H9 (cell line): ENCODE results near the gene RGL4. TPM values are rescaled to one million over a fixed set of nuclear protein-coding genes. Genes with fewer than 3 reads are reported as not detected.

Source experiments
- DNase-seq: peaks from one replicate; pipeline ENCODE4 v3.0.0-alpha.2; 2017
- H2AFZ ChIP-seq: one replicate; pipeline ENCODE4 v1.6.1; 2013; ENCODE audit warnings: mild to moderate bottlenecking, low read length, control low read depth, moderate library complexity
- H2AK5ac ChIP-seq: 2 replicates; pipeline ENCODE4 v1.6.1; 2013; ENCODE audit warnings: low read length, control low read depth, mixed read lengths; ENCODE audit not compliant: insufficient read length
- H2BK120ac ChIP-seq: one replicate; pipeline ENCODE4 v1.6.1; 2013; ENCODE audit warnings: low read depth, mild to moderate bottlenecking, low read length, control low read depth, inconsistent platforms; ENCODE audit not compliant: poor library complexity, severe bottlenecking
- H2BK12ac ChIP-seq: 2 replicates; pipeline ENCODE4 v1.6.1; 2013; ENCODE audit warnings: low read length, control low read depth, mixed read lengths, low read depth; ENCODE audit not compliant: insufficient read length
- H2BK15ac ChIP-seq: 2 replicates; pipeline ENCODE4 v1.6.1; 2013; ENCODE audit warnings: low read depth, low read length, control low read depth
- H2BK20ac ChIP-seq: one replicate; pipeline ENCODE4 v1.6.1; 2013; ENCODE audit warnings: low read depth, mild to moderate bottlenecking, low read length, control low read depth, inconsistent platforms; ENCODE audit not compliant: poor library complexity, severe bottlenecking
- H2BK5ac ChIP-seq: 2 replicates; pipeline ENCODE4 v1.6.1; 2013; ENCODE audit warnings: low read length, control low read depth, mixed read lengths; ENCODE audit not compliant: insufficient read length
- H3K14ac ChIP-seq: 2 replicates; pipeline ENCODE4 v1.6.1; 2013; ENCODE audit warnings: low read length, control low read depth; ENCODE audit not compliant: insufficient read depth
- H3K18ac ChIP-seq: 2 replicates; pipeline ENCODE4 v1.6.1; 2013; ENCODE audit warnings: low read depth, mild to moderate bottlenecking, mixed read lengths, low read length, control low read depth; ENCODE audit not compliant: insufficient read length
- H3K23ac ChIP-seq: 2 replicates; pipeline ENCODE4 v1.6.1; 2013; ENCODE audit warnings: low read length, control low read depth, mixed read lengths, low read depth; ENCODE audit not compliant: insufficient read length
- H3K23me2 ChIP-seq: 2 replicates; pipeline ENCODE4 v1.6.1; 2013; ENCODE audit warnings: low read depth, mild to moderate bottlenecking, mixed read lengths, low read length, control low read depth; ENCODE audit not compliant: insufficient read length, poor library complexity, severe bottlenecking
- H3K27ac ChIP-seq: 2 replicates; pipeline ENCODE4 v1.5.1; 2013; ENCODE audit warnings: low read length, control low read depth, mixed read lengths, low read depth; ENCODE audit not compliant: insufficient read length
- H3K27me3 ChIP-seq: 2 replicates; pipeline ENCODE4 v1.6.1; 2013; ENCODE audit warnings: low read length, control low read depth, inconsistent platforms; ENCODE audit not compliant: insufficient read depth
- H3K4ac ChIP-seq: 2 replicates; pipeline ENCODE4 v1.6.1; 2013; ENCODE audit warnings: low read depth, mild to moderate bottlenecking, control low read depth, inconsistent platforms, low read length, moderate library complexity
- H3K4me1 ChIP-seq: 2 replicates; pipeline ENCODE4 v1.6.1; 2013; ENCODE audit warnings: low read length, control low read depth, inconsistent platforms; ENCODE audit not compliant: insufficient read depth
- H3K4me2 ChIP-seq: 2 replicates; pipeline ENCODE4 v1.6.1; 2013; ENCODE audit warnings: low read length, control low read depth, mixed read lengths; ENCODE audit not compliant: insufficient read length, insufficient read depth
- H3K56ac ChIP-seq: 2 replicates; pipeline ENCODE4 v1.6.1; 2013; ENCODE audit warnings: low read depth, mild to moderate bottlenecking, mixed read lengths, low read length, control low read depth; ENCODE audit not compliant: insufficient read length
- H3K79me1 ChIP-seq: 2 replicates; pipeline ENCODE4 v1.6.1; 2013; ENCODE audit warnings: low read depth, mild to moderate bottlenecking, moderate library complexity, low read length, control low read depth, inconsistent platforms; ENCODE audit not compliant: insufficient read depth, poor library complexity, severe bottlenecking
- H3K79me2 ChIP-seq: 2 replicates; pipeline ENCODE4 v1.6.1; 2013; ENCODE audit warnings: low read length, control low read depth, inconsistent platforms; ENCODE audit not compliant: insufficient read depth
- H3K9ac ChIP-seq: 2 replicates; pipeline ENCODE4 v1.6.1; 2013; ENCODE audit warnings: low read length, control low read depth, mixed read lengths; ENCODE audit not compliant: insufficient read length; ENCODE audit errors: extremely low read depth
- H3K9me3 ChIP-seq: one replicate; pipeline ENCODE4 v1.6.1; 2013; ENCODE audit warnings: low read depth, low read length, inconsistent platforms; ENCODE audit not compliant: control insufficient read depth
- H3T11ph ChIP-seq: one replicate; pipeline ENCODE4 v1.6.1; 2013; ENCODE audit warnings: mild to moderate bottlenecking, low read length, control low read depth, inconsistent platforms
- H4K20me1 ChIP-seq: one replicate; pipeline ENCODE4 v1.6.1; 2013; ENCODE audit not compliant: control insufficient read depth, insufficient read length, insufficient read depth
- H4K5ac ChIP-seq: 2 replicates; pipeline ENCODE4 v1.6.1; 2013; ENCODE audit warnings: low read depth, mild to moderate bottlenecking, mixed read lengths, low read length, control low read depth; ENCODE audit not compliant: insufficient read length
- H4K8ac ChIP-seq: replicated peaks from 2 replicates; pipeline ENCODE4 v1.6.1; 2013; ENCODE audit warnings: low read length, control low read depth, mixed read lengths, low read depth; ENCODE audit not compliant: insufficient read length
- H4K91ac ChIP-seq: 2 replicates; pipeline ENCODE4 v1.6.1; 2013; ENCODE audit warnings: low read depth, mild to moderate bottlenecking, moderate library complexity, mixed read lengths, low read length, control low read depth; ENCODE audit not compliant: insufficient read length
- H3K27ac Mint-ChIP-seq, 3 experiments: 2 replicates in 2 of 3; 3 replicates in 1 of 3; pipeline ENCODE4 v1.8.0; 2020 to 2021; ENCODE audit warnings: mixed read lengths in 3 of 3, mild to moderate bottlenecking in 1 of 3, moderate library complexity in 1 of 3
- H3K27me3 Mint-ChIP-seq: 2 replicates; pipeline ENCODE4 v1.8.0; 2021; ENCODE audit warnings: low read depth, mild to moderate bottlenecking, moderate library complexity, mixed read lengths
- H3K36me3 Mint-ChIP-seq, 3 experiments: 2 replicates in 2 of 3; 3 replicates in 1 of 3; pipeline ENCODE4 v1.8.0; 2020 to 2021; ENCODE audit warnings: low read depth in 3 of 3, mixed read lengths in 3 of 3; ENCODE audit not compliant: insufficient read depth in 1 of 3
- H3K4me1 Mint-ChIP-seq, 2 experiments: 2 replicates each; pipeline ENCODE4 v1.8.0; 2020; ENCODE audit warnings: mixed read lengths in 2 of 2
- H3K4me3 Mint-ChIP-seq, 2 experiments: 2 replicates in 1 of 2; 3 replicates in 1 of 2; pipeline ENCODE4 v1.8.0; 2020 to 2021; ENCODE audit warnings: mild to moderate bottlenecking in 2 of 2, mixed read lengths in 2 of 2, moderate library complexity in 1 of 2
- H3K9me3 Mint-ChIP-seq, 2 experiments: 2 replicates in 1 of 2; 3 replicates in 1 of 2; pipeline ENCODE4 v1.8.0; 2020; ENCODE audit warnings: mild to moderate bottlenecking in 2 of 2, mixed read lengths in 2 of 2, moderate library complexity in 1 of 2
- WGBS: extraction: QIAGEN DNeasy Blood & Tissue Kit; methylation state at CpG from one replicate; pipeline ENCODE4 v1.1.7; 2013; ENCODE audit warnings: missing lambda C conversion rate, low lambda C conversion rate, mixed read lengths; ENCODE audit not compliant: insufficient read length; ENCODE audit errors: extremely low coverage; 5-methylcytosine and 5-hydroxymethylcytosine counted together
- total RNA-seq: library from RNA; stranded (reverse); gene quantifications from 2 replicates; pipeline ENCODE4 v1.2.1, GENCODE V29; 2021
- TF ChIP-seq, protein P1 (sequence below): fragments of 200-600 bp; sonication (generic); conservative IDR thresholded peaks from 3 replicates; pipeline ENCODE4 v1.8.0; 2021; ENCODE audit warnings: antibody characterized with exemption, mild to moderate bottlenecking

The RGL4 gene
- total RNA-seq, 1 experiment from 2014 or later: not detected

DNA sequence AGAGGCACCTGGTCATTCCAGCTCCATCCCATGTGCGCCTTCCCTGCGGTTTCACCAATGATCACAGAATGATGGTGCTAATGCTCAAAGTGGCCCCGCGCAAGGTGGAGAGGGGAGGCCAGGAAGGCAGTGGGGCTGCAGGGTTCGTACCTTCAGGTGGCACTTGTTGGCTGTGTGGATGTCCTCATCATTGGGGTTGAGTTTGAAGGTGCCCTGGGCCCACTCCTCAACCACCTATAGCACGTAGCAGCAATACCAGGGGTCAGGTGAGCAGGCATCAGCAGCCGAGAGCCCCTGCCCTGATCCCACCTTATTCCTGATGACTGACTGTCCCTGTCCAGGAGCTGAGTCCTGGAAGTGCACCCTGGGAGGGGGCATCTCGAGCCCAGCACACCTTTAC lies 38.1 kb upstream of the RGL4 start:
- H3K4me1 ChIP-seq: no peaks in the 10 kb centered on the region
- no peak overlapping the region for H3K4ac ChIP-seq
- H3K9me3 ChIP-seq: no peaks in the 10 kb centered on the region
- H3K4me1 Mint-ChIP-seq: no peaks in the 10 kb centered on the region
- H3K79me1 ChIP-seq: no peaks in the 10 kb centered on the region
- no peak overlapping the region for H2BK5ac ChIP-seq
- TF ChIP-seq, protein P1, sequence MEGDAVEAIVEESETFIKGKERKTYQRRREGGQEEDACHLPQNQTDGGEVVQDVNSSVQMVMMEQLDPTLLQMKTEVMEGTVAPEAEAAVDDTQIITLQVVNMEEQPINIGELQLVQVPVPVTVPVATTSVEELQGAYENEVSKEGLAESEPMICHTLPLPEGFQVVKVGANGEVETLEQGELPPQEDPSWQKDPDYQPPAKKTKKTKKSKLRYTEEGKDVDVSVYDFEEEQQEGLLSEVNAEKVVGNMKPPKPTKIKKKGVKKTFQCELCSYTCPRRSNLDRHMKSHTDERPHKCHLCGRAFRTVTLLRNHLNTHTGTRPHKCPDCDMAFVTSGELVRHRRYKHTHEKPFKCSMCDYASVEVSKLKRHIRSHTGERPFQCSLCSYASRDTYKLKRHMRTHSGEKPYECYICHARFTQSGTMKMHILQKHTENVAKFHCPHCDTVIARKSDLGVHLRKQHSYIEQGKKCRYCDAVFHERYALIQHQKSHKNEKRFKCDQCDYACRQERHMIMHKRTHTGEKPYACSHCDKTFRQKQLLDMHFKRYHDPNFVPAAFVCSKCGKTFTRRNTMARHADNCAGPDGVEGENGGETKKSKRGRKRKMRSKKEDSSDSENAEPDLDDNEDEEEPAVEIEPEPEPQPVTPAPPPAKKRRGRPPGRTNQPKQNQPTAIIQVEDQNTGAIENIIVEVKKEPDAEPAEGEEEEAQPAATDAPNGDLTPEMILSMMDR: no peak
- H3K23me2 ChIP-seq: no peaks in the 10 kb centered on the region
- no peak overlapping the region for H2BK12ac ChIP-seq
- H3K27ac ChIP-seq: no peak overlapping the region
- no peak overlapping the region for H3T11ph ChIP-seq
- DNase-seq: no peak
- no peak overlapping the region for H3K18ac ChIP-seq
- H4K8ac ChIP-seq: no peak overlapping the region
- no peak overlapping the region for H3K56ac ChIP-seq
- no peak overlapping the region for H2AFZ ChIP-seq
- H3K27me3 Mint-ChIP-seq: no peaks in the 10 kb centered on the region
- no peak overlapping the region; the same call in 1 of the 2 replicates for H3K14ac ChIP-seq
- no peak overlapping the region for H3K23ac ChIP-seq
- no peaks in the 10 kb centered on the region for H3K9me3 Mint-ChIP-seq
- H2BK120ac ChIP-seq: no peak overlapping the region
- H3K27me3 ChIP-seq: no peaks in the 10 kb centered on the region
- no peaks in the 10 kb centered on the region for H4K20me1 ChIP-seq
- H3K9ac ChIP-seq: no peak overlapping the region
- H3K4me2 ChIP-seq: no peak overlapping the region
- no peaks in the 10 kb centered on the region for H3K79me2 ChIP-seq
- H3K27ac Mint-ChIP-seq: no peak overlapping the region
- no peak overlapping the region for H3K4me3 Mint-ChIP-seq
- no peak overlapping the region for H2AK5ac ChIP-seq
- no peak overlapping the region for H2BK20ac ChIP-seq
- no peak overlapping the region for H4K91ac ChIP-seq
- no CpG with 5 or more reads among the region's 8 CpGs for WGBS
- no peak overlapping the region for H2BK15ac ChIP-seq
- no peak overlapping the region for H4K5ac ChIP-seq
- H3K36me3 Mint-ChIP-seq: peaks cover 2 to 9% (median 7%) of the 10 kb centered on the region in 3 experiments
